HG02981 (cell line): ENCODE results near the gene RASSF1.

Experiments used
- ATAC-seq: cut with Tn5 transposase; IDR thresholded peaks from one replicate; pipeline ENCODE4 v1.9.1; 2021; ENCODE audit warnings: mild to moderate bottlenecking, moderate library complexity; ENCODE audit not compliant: unreplicated experiment

RASSF1 gene

DNA sequence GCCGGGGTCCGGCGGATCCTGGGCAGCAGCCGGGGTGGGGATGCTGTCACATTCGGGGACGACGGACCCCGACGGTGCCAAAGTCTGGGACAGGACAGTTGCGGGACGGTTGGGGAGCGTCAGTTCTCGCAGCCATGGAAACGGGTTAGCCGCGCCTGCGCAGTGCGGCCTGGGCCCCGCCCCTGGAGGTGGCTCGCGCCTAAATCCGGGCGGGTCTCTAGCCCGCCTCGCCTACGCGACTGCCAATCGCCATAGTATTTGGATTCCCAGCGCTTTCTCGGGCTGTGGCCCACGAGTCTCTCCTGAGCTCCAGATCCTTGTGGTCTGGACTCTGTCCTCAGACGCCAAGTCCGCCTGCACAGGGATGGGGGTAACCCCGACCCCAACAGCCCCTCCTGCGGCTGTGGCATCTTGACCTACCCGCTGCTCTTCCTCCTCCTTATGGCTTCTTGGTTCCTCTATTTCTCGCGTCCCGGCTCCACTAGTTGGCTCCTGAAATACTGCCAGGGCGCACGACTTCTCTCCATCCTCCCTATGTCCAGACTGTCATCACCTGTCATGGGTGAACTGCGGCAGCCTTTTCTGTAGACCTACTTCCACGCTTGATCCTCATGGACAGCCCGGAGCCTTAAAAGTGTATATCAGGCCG, 5.1 kb upstream of the RASSF1 start, which contains the start of gene ZMYND10:
ZMYND10 (minus strand) TSS at position 147 of the 649 bp plus-strand sequence. CDS start 153 bp downstream, outside the sequence.
- no peak for ATAC-seq

DNA sequence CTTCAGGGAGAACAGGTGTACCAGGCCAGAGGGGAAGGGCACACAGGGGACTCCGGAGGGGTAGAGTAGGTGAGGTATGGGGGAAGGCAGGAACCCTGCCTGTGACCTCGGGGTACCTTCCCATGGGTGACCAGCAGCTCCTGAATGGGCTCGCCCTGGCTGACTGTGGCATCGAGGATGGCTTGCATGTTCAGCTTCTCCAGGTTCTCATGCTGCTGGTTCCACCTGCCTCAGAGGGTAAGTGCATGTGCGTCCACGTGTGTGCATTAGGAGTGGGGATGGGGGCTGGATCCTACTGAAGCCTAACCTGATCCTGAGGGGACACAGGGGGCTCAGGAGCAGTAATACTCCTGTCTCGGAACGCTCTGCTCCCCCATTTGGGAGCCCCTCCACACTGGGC, 4.4 kb upstream of the RASSF1 start:
- no peak for ATAC-seq

DNA sequence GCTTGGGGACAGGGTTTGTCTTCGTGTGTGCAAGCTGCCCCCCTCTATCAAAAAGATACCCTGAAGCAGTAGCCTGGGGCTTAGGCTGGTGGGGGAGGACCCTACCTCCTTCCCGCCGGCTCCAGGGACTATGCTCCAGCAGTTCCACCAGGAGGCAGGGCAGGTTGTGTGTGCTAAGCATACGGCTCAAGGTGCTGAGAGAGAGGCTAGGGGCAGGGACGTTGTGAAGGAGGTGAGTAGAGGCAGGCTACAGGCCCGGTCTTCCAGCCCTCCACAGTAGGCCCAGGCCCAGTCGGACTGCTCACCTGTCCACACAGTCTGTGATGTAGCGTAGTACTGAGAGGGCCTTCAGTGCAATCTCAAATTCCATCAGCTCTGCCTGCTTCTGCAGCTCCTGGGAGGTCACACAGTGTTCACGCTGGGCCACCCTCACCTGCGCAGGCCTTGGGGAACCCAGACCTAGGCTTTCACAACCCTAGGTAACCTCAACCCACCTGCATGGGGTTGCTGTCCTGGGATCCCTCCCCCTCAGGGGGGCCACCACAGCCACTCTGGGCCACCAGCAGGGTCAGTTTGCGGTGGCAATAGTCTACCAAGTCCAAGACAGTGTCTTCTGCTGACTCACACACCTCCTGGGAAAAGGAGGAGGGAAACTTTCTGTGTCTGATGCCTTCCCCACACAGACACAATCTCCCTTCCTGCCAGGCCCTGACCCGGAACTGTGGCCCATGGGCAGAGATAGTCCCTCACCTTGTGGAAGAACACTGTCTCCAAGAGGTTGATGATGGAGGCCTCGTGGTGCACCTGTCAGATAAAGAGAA, 2.4 kb upstream of the RASSF1 start:
- ATAC-seq, result no peak

DNA sequence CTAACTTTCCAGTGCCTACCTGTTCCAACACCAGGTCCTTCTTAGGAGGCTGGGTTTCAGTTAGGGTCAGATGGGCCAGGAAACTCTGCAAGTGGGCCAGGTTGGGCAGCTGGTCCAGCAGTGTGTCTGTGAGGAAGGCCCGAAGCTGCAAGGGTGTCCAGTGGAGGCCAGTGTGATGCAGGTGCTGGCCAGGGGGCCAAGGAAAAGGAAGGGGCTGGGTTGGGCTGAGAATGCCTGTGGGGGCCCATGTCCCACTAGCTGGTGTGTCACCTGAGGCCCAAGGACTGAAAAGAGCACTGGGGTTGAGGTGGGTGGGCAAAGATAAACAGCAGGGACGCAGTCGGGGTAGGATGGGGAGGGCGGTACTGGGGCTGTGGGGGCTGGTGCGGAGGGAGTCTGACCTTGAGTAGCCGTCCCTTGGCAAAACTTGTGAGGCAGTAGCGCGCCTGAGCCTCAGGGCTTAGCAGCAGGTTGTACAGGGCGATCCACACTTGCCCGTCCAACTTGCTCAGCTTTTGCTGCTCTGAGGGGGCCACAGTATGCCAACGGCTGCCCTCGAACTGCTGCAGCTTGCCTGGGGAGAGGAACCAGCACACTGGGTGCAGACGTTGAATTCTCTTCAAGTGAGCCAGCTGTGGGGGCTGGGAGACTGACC, 1.5 kb upstream of the RASSF1 start:
- ATAC-seq, result no peak

DNA sequence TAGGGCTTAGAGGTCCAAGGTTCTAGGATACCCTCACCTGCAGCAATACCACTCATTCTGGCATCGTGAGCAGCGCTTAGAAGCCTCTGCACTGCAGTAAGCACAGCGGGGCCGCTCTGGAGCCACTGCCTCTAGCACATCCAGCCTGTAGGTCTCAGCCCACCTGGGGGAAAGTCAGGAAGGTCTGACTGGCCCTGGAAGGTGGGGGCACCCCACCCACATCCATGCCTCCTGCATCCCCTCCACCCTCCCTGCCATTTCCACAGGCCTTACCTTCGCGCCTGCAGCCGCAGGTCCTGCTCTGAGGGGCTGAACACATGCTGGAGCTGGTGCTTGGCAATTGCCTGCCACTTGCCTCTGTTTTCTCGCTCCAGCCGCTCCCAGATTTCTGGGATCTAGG, 901 bp upstream of the RASSF1 start:
- no peak for ATAC-seq

DNA sequence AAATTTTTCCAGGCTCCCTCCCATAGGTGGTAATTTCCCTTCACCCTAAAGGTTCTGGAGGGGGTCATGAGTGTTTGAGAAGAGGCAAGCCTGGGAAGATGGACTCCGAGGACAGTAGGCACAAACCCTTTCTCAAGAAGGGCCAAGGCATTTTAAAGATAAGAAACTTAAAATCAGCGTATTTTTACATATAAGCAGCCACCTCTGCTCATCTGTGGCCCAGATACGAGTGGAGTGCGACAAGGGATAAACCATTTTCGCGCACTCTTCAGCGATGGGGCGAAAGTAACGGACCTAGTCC, 539 bp downstream of the RASSF1 start:
- no peak for ATAC-seq

DNA sequence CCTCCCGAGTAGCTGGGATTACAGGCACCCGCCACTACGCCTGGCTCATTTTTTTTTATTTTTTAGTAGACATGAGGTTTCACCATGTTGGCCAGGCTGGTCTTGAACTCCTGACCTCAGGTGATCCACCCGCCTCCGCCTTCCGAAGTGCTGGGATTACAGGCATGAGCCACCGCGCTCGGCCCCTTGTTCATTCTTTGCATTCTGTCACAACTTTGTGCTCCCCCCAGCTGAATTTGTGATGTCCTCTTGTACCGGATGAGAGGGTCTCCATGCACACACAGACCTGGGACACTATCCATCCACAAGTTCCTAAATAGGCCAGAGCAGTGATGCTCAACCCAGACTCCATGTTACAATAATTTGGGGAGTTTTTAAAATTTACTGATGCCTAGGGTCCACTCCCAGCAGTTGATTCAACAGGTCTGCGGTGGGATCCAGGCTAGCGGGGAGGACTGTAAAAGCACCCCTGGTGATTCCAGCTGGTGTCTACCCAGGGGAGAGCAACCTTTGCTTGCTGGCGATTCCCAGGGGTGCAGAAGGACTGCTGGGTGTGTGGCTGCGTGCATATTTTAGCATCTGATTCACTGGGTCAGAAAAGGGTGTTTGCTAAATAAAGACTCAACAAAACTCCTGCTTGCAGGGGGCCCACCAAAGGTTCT, 1.0 kb downstream of the RASSF1 start:
- no peak for ATAC-seq

DNA sequence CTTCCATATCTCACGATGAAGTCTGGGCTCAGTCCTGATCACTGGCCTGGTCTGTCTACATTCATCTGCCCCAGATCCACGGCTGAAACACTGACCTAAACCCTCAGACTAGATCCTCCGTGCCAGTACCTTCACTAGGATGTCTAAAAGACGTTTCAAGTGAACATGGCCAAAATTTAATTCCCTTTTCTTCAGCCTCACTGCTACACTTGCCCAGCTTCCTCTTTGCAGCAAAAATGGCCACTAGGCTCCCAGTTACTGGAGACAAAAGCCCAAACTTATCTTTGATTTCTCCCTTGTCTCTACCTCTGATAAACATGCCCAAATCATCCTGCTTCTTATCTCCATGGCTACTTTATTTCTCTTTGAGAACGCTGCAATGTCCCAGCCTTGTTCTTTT, 1.7 kb downstream of the RASSF1 start:
- no peak for ATAC-seq

DNA sequence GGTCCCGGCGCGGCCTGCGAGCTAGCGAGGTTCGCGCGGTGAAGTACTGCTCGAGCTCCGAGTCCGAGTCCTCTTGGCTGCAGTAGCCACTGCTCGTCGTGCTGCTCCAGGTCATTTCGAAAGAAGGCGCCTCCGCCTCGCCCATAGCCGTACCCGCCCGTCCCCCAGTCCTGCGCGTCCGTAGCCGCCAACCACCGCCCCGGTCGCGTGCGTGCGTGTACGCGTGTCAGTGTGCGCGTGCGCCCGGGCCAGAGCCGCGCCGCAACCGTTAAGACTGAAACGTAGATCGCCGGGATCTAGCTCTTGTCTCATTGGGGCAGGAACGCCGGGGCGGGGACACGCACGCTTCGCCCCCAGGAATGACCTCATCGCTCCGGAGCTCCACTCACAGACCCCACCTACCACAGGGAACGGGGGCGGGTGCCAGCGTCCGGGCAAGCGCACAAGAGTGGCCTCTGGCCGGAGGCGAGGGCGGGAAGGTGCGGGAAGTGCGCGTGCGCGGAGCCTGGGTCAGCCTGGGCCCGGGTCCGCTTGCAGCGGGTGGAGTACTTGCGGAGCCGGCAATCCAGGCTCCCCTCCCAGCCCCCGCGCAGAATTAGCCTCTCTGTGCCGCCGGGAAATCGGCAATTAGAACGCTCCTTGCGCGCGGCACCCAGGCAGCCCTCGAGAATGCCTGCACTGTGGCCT, 3.3 kb downstream of the RASSF1 start:
- peak; percentile 67 for ATAC-seq

DNA sequence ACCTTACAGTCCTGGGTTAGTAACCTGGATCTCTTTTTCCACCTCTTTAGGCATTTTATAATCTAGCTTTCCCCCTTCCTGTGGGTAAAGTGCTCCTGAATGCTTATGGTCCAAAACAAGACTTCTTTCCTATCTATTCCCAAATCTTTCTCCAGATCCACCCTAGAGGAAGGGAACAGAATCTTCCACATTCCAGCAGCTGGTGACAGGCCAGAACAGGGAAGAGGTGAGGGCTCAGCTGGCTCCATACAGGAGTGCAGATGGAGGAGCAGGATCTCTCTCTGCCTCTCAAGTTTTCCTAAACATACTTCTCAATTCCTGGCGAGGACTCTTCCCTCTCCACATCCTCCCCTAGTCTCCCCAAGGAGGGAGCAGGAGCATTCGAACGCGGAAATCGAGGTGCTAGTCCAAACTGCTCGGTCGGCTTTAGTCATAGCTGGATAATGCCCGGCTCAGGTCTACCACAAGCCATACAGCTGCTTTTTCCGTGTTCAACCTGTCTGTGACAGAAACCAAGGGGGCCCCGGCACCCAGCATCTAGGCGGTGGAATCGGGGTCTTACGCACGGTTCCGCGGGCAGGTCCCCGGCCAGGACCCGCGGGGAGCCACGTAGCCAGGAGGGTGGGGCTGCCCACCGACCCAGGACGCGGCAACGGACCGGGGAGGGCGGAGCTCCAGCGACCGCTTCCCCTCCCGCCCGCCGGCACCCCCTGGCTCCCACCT, 4.0 kb downstream of the RASSF1 start:
- ATAC-seq, result peak; percentile 26

DNA sequence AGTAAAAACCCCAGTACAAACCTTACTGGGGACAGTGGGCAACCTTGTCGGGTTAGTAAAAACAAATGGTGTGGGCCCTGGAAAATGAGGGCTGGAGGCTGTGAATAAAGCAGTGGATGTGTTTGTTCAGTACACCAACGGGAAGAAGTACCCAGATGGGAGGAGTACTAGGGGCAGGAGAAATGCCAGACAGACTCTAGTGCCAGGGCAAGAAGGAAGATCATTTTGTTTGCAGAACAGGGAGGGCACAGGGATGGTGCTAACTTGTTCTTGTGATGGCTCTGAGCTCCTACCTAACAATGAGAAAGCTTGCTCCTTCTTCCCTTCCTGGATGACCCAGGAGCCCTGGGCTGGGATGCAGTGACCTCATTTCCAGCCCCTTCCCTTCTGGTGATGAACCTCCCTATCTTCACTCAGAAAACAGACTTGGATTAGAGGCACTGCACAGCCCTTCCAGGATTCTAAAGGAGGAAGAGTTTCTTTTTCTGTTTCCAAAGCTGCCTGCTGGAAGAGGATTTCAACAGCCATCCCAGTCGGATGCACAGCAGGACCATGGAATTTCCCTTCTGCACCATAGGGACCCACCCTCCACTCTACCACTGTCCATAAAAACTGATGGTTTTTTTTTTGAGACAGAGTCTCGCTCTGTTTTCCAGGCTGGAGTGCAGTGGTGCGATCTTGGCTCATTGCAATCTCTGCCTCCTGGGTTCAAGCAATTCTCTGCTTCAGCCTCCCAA, 6.1 kb downstream of the RASSF1 start:
- no peak for ATAC-seq

DNA sequence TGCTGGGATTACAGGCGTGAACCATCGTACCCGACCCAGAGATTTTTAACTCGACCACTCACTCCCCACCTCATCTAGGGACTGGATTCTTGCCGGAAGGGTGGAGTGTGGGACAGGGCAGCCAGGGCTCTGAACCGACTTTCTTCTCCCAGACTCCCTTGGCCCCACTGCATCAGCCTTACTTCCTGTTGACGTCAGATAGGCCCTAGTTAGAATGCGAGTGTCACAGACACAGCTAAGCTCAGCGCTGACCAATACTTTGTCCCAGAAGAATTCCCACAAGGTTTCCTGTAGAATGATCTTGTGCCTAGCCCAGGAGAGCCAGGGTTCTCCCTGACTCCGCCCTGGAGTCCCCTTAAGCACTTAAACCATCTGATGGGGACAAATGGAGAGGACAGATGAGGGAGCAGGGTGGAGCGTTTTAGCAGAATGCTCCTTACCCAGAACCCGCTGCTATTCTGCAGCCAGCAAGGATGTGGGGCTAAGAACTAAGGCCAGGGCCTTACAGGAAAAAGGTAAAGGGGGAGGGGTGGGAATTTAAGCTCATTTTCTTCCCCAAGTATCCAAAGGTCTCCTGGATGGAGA, 6.8 kb downstream of the RASSF1 start:
- ATAC-seq, result no peak

DNA sequence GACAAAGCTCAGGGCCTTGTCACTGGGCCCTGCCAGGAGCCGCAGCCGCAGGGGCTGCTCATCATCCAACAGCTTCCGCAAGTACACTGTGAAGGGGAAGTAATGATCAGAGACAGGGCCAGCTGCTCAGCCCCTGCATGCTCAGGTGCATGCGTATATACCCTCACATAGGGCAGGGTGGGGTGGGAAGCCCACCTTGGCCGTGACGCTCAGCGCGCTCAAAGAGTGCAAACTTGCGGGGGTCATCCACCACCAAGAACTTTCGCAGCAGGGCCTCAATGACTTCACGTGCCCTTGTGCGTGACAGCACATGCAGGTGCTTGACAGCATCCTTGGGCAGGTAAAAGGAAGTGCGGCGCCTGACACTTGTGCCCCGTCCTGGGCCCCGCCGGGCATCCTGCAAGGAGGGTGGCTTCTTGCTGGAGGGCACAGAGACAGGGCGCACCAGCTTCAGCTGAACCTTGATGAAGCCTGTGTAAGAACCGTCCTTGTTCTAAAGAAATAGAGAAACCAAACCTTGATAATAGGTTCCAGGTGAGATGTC, 9.2 kb downstream of the RASSF1 start:
- no peak for ATAC-seq

DNA sequence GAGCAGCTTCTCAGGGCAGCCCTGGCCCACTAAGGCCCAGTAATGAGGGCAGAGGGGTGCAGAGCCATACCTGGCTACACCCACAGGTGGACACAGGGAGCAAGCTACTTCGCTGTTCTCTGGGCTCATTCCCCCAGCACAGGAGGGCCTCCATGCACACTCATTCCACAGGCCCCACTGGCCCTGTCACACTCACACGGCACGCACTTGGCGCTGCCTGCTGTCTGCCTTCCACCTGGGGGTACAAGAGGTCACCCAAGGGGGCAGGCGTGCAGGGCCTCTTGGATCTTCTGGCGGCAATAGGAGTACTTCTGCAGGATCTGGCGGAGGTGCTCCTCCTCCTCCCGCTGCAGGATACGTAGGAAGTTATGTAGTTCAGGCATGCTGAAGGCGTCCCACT, 10.3 kb downstream of the RASSF1 start:
- ATAC-seq, result no peak

DNA sequence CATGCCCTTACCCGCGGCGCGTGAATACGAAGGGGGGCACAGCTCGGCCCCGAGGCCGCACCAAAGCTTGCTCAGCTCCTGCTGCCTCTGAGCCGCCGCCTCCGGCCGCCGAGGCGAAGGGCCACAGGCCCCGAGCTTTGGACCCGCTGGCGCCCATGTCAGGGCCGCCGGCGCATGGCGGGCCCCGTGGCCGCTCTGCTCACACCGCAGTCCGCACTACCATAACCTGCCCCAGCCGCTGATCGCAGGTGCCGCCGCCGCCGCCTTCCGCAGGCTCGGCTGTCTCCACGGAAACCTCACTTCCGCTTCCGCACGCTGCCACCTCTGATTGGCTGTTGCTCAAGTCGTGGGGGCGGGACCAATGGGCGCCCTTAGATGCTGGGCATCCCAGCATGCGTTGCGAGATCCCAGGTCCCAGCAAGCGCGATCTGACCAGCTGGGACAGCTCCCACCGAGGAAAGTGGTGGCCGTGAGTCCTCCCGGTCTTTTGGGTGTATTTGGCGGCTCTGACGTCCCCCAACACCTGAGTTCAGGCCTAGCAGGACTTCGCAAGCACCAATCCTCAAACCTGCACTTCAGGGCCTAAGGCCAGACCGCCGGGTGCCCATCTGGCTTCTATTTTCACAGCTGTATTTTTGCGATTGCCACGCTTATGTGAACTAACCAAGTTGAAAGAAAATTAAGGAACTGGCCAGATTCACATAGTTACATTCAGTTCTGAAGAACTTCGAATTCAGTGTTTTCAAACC, 12.5 kb downstream of the RASSF1 start, which contains the start of gene TUSC2:
TUSC2 (minus strand) TSS at position 281 of the 749 bp plus-strand sequence; CDS start at position 157, 124 bp downstream.
- ATAC-seq, result peak; percentile 79

DNA sequence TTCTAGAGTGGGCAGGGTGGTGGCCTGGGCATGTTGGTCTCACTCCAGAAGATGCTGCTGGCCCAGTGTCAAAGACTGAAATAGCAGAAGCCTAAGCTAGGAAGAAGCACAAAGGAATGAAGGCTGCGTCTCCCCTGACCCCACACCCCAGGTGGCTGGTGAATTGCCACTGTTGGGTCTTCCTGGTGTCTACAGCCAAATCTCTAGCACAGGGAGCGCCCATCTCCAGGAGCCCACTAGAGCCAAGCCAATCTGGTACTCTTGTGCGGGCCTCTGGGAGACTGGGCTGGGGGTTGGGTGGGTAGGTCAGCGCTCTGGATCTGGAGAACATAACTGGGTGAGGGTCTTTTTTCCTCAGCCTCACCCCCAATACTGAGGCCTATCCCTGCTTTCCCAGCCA, 13.5 kb downstream of the RASSF1 start:
- no peak for ATAC-seq

DNA sequence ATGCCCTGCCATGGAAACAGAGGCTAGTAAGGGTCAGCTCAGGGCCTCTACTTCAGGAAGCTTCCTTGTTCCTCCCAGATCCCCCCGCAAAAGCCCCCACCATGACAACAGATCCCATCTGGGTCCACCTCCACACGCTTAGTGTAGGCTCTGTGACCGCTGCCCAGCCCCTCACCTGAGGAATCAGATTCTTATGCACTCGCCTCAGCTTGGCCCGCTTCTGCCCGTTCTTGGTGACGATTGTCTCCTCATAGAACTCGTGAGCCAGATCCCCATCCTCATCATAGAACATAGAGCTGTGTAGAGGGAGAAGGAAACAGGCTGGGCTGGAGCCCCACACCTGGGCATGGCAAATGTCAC, 14.5 kb downstream of the RASSF1 start:
- ATAC-seq, result no peak

DNA sequence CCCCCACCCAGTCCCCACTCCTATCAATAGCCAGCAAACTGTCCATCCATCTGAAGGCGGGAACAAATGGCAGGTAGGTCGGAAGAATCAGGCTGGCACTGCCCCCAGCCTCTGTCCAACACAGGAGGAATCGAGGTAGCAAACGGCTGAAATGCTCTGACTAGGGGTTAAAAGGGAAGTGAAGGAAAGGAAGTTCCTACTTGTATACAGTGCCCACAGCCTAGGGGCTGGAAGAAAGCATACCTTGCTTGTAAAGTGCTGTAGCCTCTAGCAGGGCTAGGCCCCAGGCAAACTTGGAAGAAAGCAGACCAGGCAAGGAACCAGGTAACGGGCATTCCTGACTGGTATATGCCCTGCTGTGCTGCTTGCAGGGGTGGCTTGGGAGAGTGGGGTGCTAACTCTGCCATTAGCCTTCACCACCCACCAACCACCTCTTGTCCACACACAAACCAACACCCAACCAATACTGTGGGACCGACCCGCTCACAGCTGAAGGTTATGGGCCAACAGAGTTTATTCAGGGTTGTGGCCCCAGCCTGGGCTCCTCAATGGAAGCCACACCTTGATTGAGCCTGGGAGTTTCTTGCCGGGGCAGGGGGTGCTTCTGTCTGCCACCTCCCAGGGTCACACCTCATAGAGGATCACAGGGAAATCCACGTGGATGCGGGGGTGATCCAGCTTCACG, 15.0 kb downstream of the RASSF1 start:
- no peak for ATAC-seq
